Lung (tissue), 12 donors: ENCODE results near the gene POMT2. TPM values are rescaled to one million over a fixed set of nuclear protein-coding genes. Genes with fewer than 3 reads are reported as not detected.

Source experiments
- ATAC-seq: fragments of 200-7000 bp; cut with Tn5 transposase; one replicate; pipeline ENCODE4 v1.9.1; 2020; ENCODE audit warnings: moderate number of reproducible peaks; ENCODE audit not compliant: insufficient read depth, low FRiP score
- DNase-seq, 3 donors: peaks; one replicate each; pipeline ENCODE4 v3.0.0-alpha.2; 2013 to 2017
- H3K27ac ChIP-seq, 2 donors: one replicate each; pipeline ENCODE4 v1.5.1; 2013; ENCODE audit warnings: mild to moderate bottlenecking in 2 of 2, moderate library complexity in 2 of 2, control low read depth in 1 of 2, inconsistent platforms in 1 of 2, low read depth in 1 of 2, low read length in 1 of 2
- H3K27me3 ChIP-seq, 3 donors: one replicate each; pipeline ENCODE4 v1.5.1; 2013; ENCODE audit warnings: low read length in 2 of 3; ENCODE audit not compliant: control insufficient read depth in 3 of 3, insufficient read depth in 3 of 3
- H3K36me3 ChIP-seq, 4 donors: one replicate each; pipeline ENCODE4 v1.5.1; 2013; ENCODE audit warnings: low read length in 4 of 4, mild to moderate bottlenecking in 1 of 4, moderate library complexity in 1 of 4; ENCODE audit not compliant: control insufficient read depth in 4 of 4, insufficient read depth in 4 of 4
- H3K4me1 ChIP-seq, 5 donors: one replicate each; pipeline ENCODE4 v1.5.1; 2013; ENCODE audit warnings: low read length in 5 of 5, mild to moderate bottlenecking in 2 of 5, moderate library complexity in 1 of 5; ENCODE audit not compliant: control insufficient read depth in 5 of 5, insufficient read depth in 5 of 5
- H3K4me3 ChIP-seq: one replicate; pipeline ENCODE4 v1.5.1; 2013; ENCODE audit warnings: mild to moderate bottlenecking, control low read depth, moderate library complexity
- H3K9ac ChIP-seq, 2 donors: one replicate each; pipeline ENCODE4 v1.5.1; 2013; ENCODE audit warnings: low read length in 2 of 2, control low read depth in 1 of 2; ENCODE audit not compliant: insufficient read depth in 1 of 2
- H3K9me3 ChIP-seq, 4 donors: one replicate each; pipeline ENCODE4 v1.5.1; 2013; ENCODE audit warnings: low read length in 3 of 4, mild to moderate bottlenecking in 1 of 4, moderate library complexity in 1 of 4; ENCODE audit not compliant: control insufficient read depth in 4 of 4, insufficient read depth in 3 of 4
- WGBS, 2 donors: extraction: QIAGEN DNeasy Blood & Tissue Kit; methylation state at CpG; one replicate each; pipeline ENCODE4 v1.1.7; 2013; 5-methylcytosine and 5-hydroxymethylcytosine counted together
- polyA plus RNA-seq, 2 donors: library from polyadenylated mRNA; stranded (reverse); fragments of 200-250 nt; gene quantifications; one replicate each; pipeline ENCODE4 v1.2.1, GENCODE V29; 2013
- total RNA-seq, 2 donors: library from RNA; depleted of rRNA in 1 of 2; stranded (reverse); fragments of >200 nt in 1 of 2; gene quantifications; one replicate each; pipeline ENCODE4 v1.2.1, GENCODE V29; 2014 to 2021
- TF ChIP-seq, protein P1 (sequence below): IDR thresholded peaks from 2 replicates; pipeline ENCODE4 v1.5.1; 2012; ENCODE audit warnings: mild to moderate bottlenecking; ENCODE audit errors: control extremely low read depth, extremely low read depth
- donor health status: control.
- donor health status: control.
- donor health status: Bipolar disorder and iron deficiency.
- donor health status: healthy.
- donor health status: DM: yes; HTN: yes; CAD: no.

The POMT2 gene
- total and polyA plus RNA-seq, 4 donors = 10.0 to 43.1 (median 14.2) TPM

DNA sequence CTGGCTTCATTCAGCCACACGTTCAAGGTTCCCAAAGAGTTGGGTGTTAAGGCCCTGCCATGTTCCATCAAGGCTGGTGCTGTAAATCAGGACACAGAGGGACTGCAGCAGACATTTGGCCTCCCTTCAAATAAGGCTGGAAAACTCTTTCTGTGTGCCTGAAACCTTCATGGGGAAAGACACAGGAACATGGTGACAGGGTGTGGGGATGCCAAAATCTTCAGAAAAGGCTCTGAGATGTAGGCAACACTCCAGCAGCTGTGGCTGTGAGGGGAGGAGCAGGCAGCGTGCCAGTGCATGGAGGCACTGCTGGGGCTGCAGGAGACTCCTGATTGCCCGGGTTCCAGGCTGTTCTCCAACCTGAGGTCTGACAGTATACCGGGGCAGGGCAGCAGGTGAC, 15.0 kb downstream of the POMT2 start:
- H3K9me3 ChIP-seq = no peaks in the 10 kb centered on the region
- 85 to 88% methylated on average over 4 of the region's 4 CpGs for WGBS, 2 donors
- H3K36me3 ChIP-seq = peaks cover 9 to 17% (median 11%) of the 10 kb centered on the region in 4 donors
- no peak overlapping the region for H3K4me3 ChIP-seq
- ATAC-seq = no peak
- no peak overlapping the region for H3K27ac ChIP-seq
- peaks cover 0 to 16% (median 5%) of the 10 kb centered on the region in 5 donors for H3K4me1 ChIP-seq
- peak in 2 of 3 donors; percentile 27 to 28 for DNase-seq
- no peaks in the 10 kb centered on the region for H3K27me3 ChIP-seq
- TF ChIP-seq, protein P1, sequence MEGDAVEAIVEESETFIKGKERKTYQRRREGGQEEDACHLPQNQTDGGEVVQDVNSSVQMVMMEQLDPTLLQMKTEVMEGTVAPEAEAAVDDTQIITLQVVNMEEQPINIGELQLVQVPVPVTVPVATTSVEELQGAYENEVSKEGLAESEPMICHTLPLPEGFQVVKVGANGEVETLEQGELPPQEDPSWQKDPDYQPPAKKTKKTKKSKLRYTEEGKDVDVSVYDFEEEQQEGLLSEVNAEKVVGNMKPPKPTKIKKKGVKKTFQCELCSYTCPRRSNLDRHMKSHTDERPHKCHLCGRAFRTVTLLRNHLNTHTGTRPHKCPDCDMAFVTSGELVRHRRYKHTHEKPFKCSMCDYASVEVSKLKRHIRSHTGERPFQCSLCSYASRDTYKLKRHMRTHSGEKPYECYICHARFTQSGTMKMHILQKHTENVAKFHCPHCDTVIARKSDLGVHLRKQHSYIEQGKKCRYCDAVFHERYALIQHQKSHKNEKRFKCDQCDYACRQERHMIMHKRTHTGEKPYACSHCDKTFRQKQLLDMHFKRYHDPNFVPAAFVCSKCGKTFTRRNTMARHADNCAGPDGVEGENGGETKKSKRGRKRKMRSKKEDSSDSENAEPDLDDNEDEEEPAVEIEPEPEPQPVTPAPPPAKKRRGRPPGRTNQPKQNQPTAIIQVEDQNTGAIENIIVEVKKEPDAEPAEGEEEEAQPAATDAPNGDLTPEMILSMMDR = no peak
- H3K9ac ChIP-seq = no peak overlapping the region

DNA sequence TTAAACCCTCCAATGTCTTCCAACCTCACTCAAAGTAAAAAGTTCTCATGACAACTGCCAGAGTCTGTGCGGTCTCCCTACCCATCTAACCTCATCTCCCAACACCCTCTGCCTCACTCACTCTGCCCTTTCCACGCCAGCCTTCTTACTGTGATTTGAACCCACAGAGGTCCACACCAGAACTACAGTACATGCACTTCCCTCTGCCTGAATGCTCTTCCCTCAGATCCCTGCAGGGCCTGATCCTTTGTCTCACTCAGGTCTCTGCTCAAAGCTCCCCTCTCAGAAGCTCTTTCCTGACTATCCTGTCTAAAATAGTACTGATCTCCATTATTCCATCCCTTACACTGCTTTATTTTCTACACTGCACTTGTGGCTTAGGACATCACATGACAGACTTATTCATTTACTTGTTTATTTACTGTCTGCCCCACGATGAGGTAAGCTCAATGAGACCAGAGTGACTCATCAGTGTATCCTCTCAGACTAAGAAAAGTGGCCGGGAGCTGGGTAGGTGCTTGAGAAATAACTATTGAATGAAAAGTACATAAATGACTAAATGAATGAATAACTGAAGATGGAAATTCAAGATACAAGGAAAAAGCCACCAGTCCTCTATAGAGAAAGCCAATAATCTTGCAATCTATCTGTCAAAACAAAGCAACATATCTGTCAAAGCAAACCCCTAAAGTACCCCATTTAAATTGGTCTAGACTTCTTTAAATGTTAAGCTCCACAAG, 17.1 kb downstream of the POMT2 start:
- TF ChIP-seq, protein P1 = no peak
- ATAC-seq (peak; percentile 73), DNase-seq (no peak)
- no peaks in the 10 kb centered on the region for H3K9me3 ChIP-seq
- H3K27ac ChIP-seq = peak overlapping the region in 1 of 2 donors; percentile 20
- H3K36me3 ChIP-seq = peaks cover 9 to 19% (median 12%) of the 10 kb centered on the region in 4 donors
- 51 to 60% methylated on average over 4 of the region's 4 CpGs for WGBS, 2 donors
- no peak overlapping the region for H3K4me3 ChIP-seq
- peaks cover 0 to 16% (median 5%) of the 10 kb centered on the region in 5 donors for H3K4me1 ChIP-seq
- H3K27me3 ChIP-seq = no peaks in the 10 kb centered on the region
- no peak overlapping the region for H3K9ac ChIP-seq

DNA sequence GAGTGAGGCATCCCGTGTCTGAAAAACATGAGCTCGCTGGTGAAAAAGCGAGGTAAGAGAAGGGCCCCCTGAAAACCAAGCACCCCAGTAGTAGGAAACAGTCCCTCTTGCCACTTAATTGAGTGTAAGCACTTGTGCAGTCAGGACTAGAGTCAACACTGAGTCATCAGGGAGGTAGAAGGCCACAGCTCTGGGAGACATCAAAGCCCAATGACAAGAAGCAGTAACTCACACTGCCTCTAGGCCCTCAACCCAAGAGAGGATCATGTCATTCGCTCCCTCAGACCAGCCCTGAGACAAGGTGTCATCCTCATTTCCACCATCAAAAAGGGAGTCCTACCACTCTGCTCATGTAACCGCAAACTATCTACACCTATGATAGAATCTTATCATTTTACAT, 17.8 kb downstream of the POMT2 start:
- Histone ChIP-seq H3K27ac (no peak overlapping the region), H3K4me3 (no peak overlapping the region), H3K36me3 (peaks cover 11 to 24% (median 16%) of the 10 kb centered on the region in 4 donors), H3K9ac (no peak overlapping the region), H3K4me1 (peaks cover 0 to 16% (median 5%) of the 10 kb centered on the region in 5 donors), H3K27me3 (no peaks in the 10 kb centered on the region), H3K9me3 (no peaks in the 10 kb centered on the region)
- WGBS, 2 donors = 82 to 95% methylated on average over 5 of the region's 5 CpGs
- DNase-seq (no peak), ATAC-seq (peak; percentile 50)
- TF ChIP-seq, protein P1 = no peak
